NCI-H2107 treated with DMSO at 0.1 percent for 48 hours (cell line): ENCODE data around the gene ANKRD13B.
A peak's percentile ranks its signal among the peaks of the same experiment; 100 is the strongest.

ENCODE experiments used
- DNase-seq: peaks from one replicate; lab custom pipeline; 2025; ENCODE audit not compliant: unreplicated experiment; lab: John Stamatoyannopoulos, UW

Gene ANKRD13B

DNA sequence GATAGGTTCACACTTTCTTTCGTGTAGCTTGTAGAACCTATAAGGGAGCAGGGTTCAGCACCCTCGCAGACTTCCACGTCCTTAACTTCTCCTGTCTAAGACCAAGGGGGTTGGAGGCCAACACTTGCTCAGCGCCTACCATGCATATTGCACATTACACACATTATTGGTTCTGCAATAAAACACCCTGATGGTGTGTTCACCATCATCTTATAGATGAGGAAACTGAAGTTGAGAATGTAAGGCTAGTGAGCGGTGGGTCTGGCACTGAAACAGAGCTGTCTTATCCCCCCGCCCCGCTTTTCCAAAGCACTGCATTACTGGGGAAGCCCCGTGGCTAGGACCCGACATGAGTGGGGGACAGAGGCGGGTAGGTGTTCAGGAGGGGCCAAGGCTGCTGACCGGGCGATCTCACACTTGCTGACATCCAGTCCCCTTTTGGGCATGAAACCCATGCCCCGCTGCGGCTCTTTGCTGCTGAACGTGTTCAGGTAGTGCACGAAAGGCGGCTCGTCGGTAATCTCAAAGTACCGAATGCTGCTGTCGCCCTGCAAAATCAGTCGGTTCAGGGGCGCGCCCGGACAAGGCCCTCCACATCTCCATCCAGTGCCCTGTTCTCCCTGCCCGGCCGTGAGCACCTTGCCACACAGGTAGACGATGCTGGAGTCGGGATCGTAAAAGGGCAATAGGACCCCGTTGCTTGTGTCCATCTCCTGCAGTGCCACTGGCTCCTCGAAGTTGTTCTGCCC lies 23.5 kb downstream of the ANKRD13B start:
- DNase-seq, result no peak

GRCh38 chr17:29617125-29617480 lies 24.2 kb downstream of the ANKRD13B start:
- peak; percentile 58 for DNase-seq

GRCh38 chr17:29617481-29618271 lies 24.7 kb downstream of the ANKRD13B start:
- DNase-seq, result peak; percentile 49

GRCh38 chr17:29618272-29619065 lies 25.5 kb downstream of the ANKRD13B start:
- DNase-seq, result no peak

DNA sequence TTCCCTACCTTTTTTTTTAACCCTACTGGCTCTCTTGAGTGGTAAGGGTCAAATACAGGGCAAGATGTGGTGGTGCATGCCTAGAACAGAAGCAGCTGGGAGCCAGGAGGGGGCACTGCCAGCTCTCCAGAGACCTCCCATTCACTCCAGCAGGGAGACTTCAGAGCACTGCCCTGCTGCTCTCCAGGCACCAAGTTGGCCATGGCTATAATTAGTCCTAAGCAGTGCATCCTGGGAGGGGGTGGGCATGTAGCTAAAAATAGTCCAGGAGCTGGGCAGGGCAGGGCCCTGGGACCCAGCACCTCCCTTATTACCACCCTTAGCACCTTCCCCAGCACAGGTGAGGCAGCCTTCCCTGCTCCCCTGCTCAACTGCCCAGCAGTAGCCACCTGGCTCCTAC lies 26.3 kb downstream of the ANKRD13B start:
- DNase-seq, result no peak

DNA sequence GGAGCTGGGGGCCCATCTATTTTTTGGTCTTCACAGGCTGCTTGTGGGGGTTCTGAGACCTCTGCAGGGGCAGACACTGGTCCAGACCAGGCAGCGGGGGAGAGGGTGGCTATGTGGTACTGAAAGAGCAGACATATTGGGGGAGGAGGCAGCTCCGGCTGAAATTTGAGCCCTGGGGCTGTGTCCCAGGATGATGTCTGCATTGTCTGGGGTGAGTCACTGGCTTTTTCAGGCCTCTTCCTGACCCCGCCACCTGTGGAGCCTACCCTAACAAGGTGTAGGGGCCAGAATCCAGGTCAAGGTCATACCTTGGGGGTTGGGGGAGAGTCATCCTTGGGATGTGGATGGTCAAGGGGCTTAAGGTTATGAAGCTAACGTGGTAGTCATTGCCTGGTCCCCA lies 27.3 kb downstream of the ANKRD13B start:
- no peak for DNase-seq

DNA sequence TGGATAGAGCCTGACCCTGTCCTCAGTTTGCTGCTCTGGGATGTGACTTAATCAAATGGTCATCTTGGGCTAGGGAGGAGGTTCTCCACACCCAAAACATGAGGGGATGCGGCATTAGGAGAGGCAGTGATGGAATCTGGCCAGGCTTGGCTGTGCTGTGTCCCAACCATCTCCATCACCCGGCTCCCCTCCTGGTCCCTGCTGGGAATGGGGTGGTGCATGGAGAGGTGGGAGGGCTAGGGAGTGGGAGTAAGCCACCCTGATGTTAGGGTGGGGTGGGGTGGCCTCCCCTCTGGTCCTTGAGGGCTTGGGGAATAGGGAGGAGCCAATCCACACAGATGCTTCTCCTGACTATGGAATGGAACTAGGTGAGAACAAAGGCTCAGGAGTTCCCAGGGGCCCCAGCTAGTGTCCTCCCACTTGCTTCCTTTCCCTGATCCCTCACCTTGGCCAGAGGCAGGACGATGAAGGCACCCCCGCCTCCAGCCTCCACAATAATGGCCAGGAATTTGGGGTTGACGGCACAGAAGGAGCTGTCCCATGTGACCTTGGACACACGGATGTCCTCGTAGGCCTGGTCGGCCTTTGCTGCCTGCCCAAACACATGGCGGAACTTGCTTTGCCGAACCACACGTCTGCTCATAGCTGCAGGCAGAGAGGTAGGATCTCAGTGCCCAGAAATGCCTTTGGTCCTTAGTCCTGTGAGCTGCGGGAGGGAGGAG lies 28.0 kb downstream of the ANKRD13B start:
- DNase-seq, result no peak

GRCh38 chr17:29621751-29622194 lies 28.8 kb downstream of the ANKRD13B start:
- DNase-seq, result no peak

- no peak for DNase-seq
Measured at GRCh38 chr17:29622337-29623282, 29.7 kb downstream of the ANKRD13B start, which contains the start of gene CORO6. Gene CORO6 (minus strand): TSS chr17:29622912. CDS start chr17:29621421, 1,491 bp downstream.

GRCh38 chr17:29623283-29623647 lies 30.3 kb downstream of the ANKRD13B start:
- no peak for DNase-seq

GRCh38 chr17:29624586-29624985 lies 31.7 kb downstream of the ANKRD13B start:
- no peak for DNase-seq

DNA sequence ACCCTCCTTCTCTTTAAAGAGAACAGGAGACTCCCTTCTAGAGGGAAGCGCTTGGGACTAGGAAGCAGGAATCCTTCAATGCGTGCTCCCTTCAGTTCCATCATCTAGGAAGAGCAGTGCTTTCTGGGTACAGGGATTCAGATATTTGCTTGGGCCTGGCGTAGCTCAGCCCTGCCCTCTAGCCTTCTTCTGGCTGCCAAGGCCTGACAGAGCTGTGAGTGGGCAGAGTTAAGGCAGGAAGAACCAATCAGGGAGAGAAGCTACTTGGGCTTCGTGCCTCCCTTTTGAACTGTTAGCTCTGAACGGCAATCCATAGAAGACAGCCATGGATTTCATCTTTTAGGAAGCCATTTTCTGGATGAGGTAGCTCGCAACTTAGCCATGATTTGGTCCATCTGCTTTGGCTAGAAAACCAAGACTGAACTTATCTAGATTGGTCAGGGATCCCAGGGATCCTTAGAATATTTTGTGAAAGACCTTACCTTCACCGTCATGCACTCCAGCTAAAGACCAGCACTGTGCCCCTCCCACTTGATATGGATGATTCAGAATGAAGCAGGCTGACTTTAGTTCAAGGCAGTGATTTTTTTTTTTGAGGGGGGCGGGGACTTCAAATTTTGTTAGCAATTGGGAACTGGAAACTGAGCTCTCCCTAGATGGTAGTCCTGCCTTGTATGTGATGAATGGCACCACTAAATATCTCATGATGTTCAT lies 32.3 kb downstream of the ANKRD13B start:
- no peak for DNase-seq

- DNase-seq, result no peak
Measured at GRCh38 chr17:29627951-29628350, 35.0 kb downstream of the ANKRD13B start.

DNA sequence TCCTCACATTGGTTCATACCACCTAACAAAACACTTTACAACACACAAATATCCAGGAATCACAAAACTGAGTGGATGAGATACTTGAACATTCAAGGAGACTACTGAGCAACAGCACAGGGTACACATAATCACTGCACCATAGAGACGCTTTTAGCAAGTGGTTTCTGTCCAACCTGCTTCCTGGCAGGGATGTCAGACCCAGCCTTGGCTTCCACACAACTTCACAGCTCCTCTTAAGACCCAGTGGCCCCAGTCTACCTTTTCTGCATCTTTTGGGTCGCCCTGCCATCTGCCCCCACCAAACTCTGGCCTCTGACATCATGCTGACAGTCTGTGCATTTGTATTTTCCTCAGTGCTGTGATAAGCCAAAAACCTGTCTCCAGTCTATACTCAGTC lies 35.7 kb downstream of the ANKRD13B start:
- DNase-seq, result no peak

DNA sequence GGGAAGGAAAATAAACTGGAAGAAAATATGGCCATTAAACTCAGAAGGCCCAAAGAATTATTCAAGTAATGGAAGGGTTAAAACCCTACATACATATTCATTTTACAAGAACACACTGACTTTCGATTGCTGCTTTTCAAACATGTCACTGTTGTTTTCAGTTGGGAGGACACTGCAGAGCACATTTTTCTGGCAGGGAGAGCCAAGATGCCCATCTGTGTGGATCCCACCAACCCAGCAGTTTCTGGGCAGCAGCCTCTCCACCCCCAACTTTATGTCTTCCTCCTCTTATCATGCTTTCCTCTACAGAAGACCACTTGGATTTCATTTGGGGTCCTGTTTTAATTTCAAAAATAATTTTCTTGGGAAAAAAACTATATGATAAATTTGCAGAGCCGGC lies 36.9 kb downstream of the ANKRD13B start:
- no peak for DNase-seq

DNA sequence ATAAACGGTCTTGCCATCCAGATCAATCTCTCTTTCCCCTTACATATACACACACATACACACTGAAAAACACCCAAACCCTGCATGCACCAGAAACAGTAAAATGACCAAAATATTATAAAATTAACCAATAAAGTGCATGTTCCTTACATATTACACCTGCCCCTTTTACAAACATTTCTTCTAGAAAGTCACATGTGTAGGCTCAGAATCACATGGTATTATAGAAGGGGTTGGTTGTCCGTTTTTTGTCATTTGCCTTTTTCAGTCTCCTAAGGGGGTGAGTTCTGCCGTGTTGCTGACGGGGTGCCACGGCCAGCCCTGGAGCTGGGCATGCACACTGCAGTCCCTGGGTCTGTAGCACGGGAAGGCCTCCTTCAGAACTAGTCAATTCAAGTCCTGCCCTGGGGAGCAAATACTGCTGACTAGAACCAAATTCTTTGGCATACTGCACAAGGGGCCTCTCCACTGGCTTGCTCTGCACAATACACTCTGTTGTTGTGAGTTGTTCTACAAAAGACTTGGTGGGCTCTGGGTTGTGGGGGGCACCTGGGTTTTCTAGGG lies 37.8 kb downstream of the ANKRD13B start:
- no peak for DNase-seq

GRCh38 chr17:29633886-29634285 lies 41.0 kb downstream of the ANKRD13B start:
- no peak for DNase-seq

DNA sequence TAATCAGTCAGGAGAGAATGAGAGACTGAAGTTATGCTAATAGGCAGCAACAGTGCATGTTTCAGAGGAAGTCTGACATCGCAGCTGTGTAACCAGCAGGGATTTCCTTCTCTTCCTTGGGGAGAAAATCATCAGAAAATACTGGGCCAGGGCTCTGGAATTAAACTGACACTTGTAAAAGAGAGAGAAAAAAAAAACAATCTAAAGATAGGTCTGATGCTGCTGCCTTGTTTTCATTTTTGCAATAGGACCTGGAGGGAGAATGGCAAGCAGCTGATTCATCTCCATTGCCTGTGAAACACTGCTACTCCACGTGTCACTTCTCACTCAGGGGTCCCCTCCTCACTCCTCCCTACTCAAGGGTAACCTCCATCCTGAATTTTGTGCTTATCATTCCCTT lies 47.5 kb downstream of the ANKRD13B start:
- DNase-seq, result no peak
